ENCODE measurements around the gene MCC. TPM values are rescaled to one million over a fixed set of nuclear protein-coding genes. Genes with fewer than 3 reads are reported as not detected.

MCC gene
- total RNA-seq, 1 donor from 2014 or later, result 18.9 TPM

DNA sequence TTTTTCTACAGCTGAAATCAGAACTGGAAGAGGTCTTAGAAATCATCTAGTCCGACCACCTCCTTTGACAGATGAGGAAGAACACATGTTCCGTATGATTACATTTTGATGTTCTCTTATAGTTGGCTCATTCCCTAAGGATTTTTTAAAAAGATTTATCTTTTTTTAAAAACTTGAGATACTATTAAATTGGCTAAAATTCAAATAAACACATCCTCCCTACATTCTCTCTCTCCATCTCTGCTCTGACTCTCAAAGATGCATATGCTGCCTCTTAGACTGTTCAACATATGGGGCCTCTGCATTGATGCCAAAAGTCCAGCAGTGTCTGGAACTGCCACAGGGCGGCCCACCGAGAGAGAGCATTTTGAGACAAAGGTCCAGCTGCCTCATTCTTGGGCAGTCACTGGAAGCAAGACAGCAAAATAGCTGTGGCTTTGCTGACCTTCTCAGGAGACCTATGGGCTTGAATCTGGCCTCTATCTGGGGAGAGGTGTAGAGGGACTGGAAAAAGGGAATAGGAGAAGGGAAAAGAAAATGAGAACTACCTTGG, 40.7 kb downstream of the MCC start:
- no peak for DNase-seq (ENCODE audit: low spot score, unreplicated experiment)
- Mint-ChIP-seq H3K27ac (no peak overlapping the region), H3K4me1 (ENCODE audit: low read depth) (peaks cover 21% of the 10 kb centered on the region), H3K9me3 (ENCODE audit: low read depth) (peaks cover 25% of the 10 kb centered on the region), H3K4me3 (ENCODE audit: low read depth) (no peak overlapping the region), H3K36me3 (ENCODE audit: insufficient read depth) (peaks cover 19% of the 10 kb centered on the region), H3K27me3 (no peaks in the 10 kb centered on the region)
- TF ChIP-seq, protein P1, sequence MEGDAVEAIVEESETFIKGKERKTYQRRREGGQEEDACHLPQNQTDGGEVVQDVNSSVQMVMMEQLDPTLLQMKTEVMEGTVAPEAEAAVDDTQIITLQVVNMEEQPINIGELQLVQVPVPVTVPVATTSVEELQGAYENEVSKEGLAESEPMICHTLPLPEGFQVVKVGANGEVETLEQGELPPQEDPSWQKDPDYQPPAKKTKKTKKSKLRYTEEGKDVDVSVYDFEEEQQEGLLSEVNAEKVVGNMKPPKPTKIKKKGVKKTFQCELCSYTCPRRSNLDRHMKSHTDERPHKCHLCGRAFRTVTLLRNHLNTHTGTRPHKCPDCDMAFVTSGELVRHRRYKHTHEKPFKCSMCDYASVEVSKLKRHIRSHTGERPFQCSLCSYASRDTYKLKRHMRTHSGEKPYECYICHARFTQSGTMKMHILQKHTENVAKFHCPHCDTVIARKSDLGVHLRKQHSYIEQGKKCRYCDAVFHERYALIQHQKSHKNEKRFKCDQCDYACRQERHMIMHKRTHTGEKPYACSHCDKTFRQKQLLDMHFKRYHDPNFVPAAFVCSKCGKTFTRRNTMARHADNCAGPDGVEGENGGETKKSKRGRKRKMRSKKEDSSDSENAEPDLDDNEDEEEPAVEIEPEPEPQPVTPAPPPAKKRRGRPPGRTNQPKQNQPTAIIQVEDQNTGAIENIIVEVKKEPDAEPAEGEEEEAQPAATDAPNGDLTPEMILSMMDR (IDR thresholded peaks at IDR 0.05; ENCODE audit: unreplicated experiment), result peak; percentile 41

DNA sequence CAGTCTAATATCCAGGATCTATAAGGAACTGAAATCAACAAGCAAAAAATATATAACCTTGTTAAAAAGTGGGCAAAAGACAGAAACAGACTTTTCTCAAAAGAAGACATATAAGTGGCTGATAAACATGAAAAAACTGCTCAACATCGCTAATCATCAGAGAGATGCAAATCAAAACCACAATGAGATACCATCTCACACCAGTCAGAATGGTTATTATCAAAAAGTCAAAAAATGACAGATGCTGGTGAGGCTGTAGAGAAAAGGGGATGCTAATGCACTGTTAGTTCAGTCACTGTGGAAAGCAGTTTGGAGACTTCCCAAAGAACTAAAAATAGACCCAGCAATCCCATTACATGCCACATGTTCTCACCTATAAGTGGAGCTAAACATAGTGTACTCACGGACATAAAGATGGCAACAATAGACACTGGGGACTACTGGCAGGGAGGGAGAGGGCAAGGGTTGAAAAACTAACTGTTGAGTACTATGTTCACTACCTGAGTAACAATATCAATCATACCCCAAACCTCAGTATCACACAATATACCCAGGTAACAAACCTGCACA, 41.8 kb downstream of the MCC start:
- Mint-ChIP-seq H3K27ac (no peak overlapping the region), H3K4me3 (ENCODE audit: low read depth) (no peak overlapping the region), H3K9me3 (ENCODE audit: low read depth) (peaks cover 25% of the 10 kb centered on the region), H3K36me3 (ENCODE audit: insufficient read depth) (peaks cover 22% of the 10 kb centered on the region), H3K27me3 (no peaks in the 10 kb centered on the region), H3K4me1 (ENCODE audit: low read depth) (peaks cover 21% of the 10 kb centered on the region)
- no peak for DNase-seq (ENCODE audit: low spot score, unreplicated experiment)
- TF ChIP-seq, protein P1 (IDR thresholded peaks at IDR 0.05; ENCODE audit: unreplicated experiment), result no peak

DNA sequence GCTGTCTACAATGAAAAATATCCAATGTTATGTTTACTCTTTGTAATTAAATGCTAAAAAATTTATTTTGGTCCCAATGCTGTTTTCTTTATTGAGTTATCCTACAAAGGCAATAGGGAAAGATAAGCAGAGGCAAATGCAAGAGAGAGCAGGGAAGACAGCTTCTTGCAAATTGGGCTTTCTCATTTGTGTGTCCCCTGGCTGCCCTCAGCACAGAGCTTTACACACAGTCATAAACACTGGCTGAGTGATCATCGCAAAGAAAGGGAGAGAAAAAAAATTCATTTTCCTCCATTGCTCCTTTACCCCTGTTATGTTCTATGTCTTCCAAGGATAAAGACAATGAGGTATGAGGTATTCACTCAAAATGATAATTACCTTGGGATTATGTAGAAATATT, 51.1 kb downstream of the MCC start:
- peaks cover 11% of the 10 kb centered on the region for H3K4me1 Mint-ChIP-seq (ENCODE audit: low read depth)
- no peak overlapping the region for H3K4me3 Mint-ChIP-seq (ENCODE audit: low read depth)
- TF ChIP-seq, protein P1 (IDR thresholded peaks at IDR 0.05; ENCODE audit: unreplicated experiment), result no peak
- H3K9me3 Mint-ChIP-seq (ENCODE audit: low read depth), result no peaks in the 10 kb centered on the region
- H3K27ac Mint-ChIP-seq, result no peak overlapping the region
- H3K27me3 Mint-ChIP-seq, result no peaks in the 10 kb centered on the region
- peaks cover 3% of the 10 kb centered on the region for H3K36me3 Mint-ChIP-seq (ENCODE audit: insufficient read depth)
- DNase-seq (ENCODE audit: low spot score, unreplicated experiment), result no peak

DNA sequence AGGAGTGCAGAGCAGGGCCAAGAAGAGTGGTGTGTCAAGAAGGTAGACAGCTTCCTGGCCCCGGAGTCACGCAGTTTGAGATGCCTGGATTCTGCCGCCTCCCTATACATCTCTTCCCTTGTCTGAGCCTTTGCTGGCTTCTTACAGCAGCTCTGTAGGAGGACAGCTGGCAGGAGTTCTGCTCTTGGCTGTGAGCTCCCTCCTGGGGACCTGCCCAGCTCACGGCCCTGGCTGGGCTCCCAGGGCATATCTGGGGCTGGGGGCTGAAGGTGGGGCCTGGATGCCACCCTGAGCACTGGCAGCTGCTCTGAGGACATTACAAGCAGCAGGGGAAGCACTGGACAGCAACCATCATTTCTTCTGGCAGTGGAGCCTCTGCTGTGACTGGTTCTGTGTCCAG, 52.7 kb downstream of the MCC start:
- H3K4me3 Mint-ChIP-seq (ENCODE audit: low read depth), result no peak overlapping the region
- H3K27ac Mint-ChIP-seq, result no peak overlapping the region
- peaks cover 11% of the 10 kb centered on the region for H3K4me1 Mint-ChIP-seq (ENCODE audit: low read depth)
- H3K36me3 Mint-ChIP-seq (ENCODE audit: insufficient read depth), result peaks cover 1% of the 10 kb centered on the region
- H3K27me3 Mint-ChIP-seq, result no peaks in the 10 kb centered on the region
- no peaks in the 10 kb centered on the region for H3K9me3 Mint-ChIP-seq (ENCODE audit: low read depth)
- TF ChIP-seq, protein P1 (IDR thresholded peaks at IDR 0.05; ENCODE audit: unreplicated experiment), result no peak
- no peak for DNase-seq (ENCODE audit: low spot score, unreplicated experiment)

DNA sequence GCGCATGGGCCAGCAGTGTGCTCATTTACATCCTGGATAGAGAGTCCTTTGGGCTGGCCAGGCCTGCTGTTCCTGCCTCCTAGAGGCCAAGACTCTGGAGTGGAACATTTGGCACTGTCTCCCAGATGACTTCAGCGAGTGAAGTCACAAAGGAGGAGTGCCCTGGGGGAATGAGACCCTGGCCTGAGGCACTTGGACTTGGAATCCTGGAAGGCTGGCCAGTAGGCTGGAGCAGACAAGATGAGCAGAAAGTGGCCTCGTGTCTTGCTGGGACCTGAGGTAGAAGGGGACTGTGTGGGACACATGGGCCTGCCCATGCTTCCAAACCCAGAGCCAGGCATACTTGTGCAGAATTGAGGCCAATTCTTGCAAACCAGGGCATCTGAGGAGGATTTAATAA, 53.4 kb downstream of the MCC start, which contains the start of gene TSSK1B:
Gene TSSK1B (minus strand): TSS at position 101 of the 400 bp plus-strand sequence. CDS start 150 bp downstream, outside the sequence.
- Mint-ChIP-seq H3K36me3 (ENCODE audit: insufficient read depth) (peaks cover 1% of the 10 kb centered on the region), H3K9me3 (ENCODE audit: low read depth) (no peaks in the 10 kb centered on the region), H3K4me1 (ENCODE audit: low read depth) (peaks cover 11% of the 10 kb centered on the region), H3K27me3 (no peaks in the 10 kb centered on the region), H3K4me3 (ENCODE audit: low read depth) (no peak within 1 kb of the TSS), H3K27ac (no peak within 1 kb of the TSS)
- TF ChIP-seq, protein P1 (IDR thresholded peaks at IDR 0.05; ENCODE audit: unreplicated experiment), result no peak
- DNase-seq (ENCODE audit: low spot score, unreplicated experiment), result no peak

Measured in progenitor cell of endocrine pancreas (in vitro differentiated cells).